PFSK-1 (cell line): ENCODE measurements around the gene ITLN1.

Source experiments
- FOXP2 ChIP-seq: optimal IDR thresholded peaks from 2 replicates; pipeline ENCODE3; 2011; ENCODE audit warnings: borderline replicate concordance, control low read depth, inconsistent platforms; ENCODE audit not compliant: insufficient read depth; ENCODE audit errors: extremely low read length, extremely low read depth
- POLR2AphosphoS5 ChIP-seq: IDR thresholded peaks from 2 replicates; pipeline ENCODE4 v1.6.1; 2012; ENCODE audit warnings: low read depth, mild to moderate bottlenecking, control low read depth, low read length, moderate library complexity
- SIN3A ChIP-seq: IDR thresholded peaks from 2 replicates; pipeline ENCODE4 v1.6.1; 2012; ENCODE audit warnings: mild to moderate bottlenecking, low read length, moderate library complexity, borderline replicate concordance; ENCODE audit not compliant: insufficient read depth
- TAF1 ChIP-seq: IDR thresholded peaks from 2 replicates; pipeline ENCODE4 v1.6.1; 2012; ENCODE audit warnings: low read length, control low read depth, borderline replicate concordance; ENCODE audit not compliant: insufficient read depth
- TF ChIP-seq, protein P1 (sequence below), 2 experiments: IDR thresholded peaks; 2 replicates each; pipeline versions ENCODE4 v1.6.1 to v1.8.0; 2011 to 2012; ENCODE audit warnings: low read depth in 2 of 2, low read length in 2 of 2, control low read depth in 1 of 2, inconsistent platforms in 1 of 2, mild to moderate bottlenecking in 1 of 2, moderate library complexity in 1 of 2; ENCODE audit not compliant: insufficient read depth in 1 of 2

DNA sequence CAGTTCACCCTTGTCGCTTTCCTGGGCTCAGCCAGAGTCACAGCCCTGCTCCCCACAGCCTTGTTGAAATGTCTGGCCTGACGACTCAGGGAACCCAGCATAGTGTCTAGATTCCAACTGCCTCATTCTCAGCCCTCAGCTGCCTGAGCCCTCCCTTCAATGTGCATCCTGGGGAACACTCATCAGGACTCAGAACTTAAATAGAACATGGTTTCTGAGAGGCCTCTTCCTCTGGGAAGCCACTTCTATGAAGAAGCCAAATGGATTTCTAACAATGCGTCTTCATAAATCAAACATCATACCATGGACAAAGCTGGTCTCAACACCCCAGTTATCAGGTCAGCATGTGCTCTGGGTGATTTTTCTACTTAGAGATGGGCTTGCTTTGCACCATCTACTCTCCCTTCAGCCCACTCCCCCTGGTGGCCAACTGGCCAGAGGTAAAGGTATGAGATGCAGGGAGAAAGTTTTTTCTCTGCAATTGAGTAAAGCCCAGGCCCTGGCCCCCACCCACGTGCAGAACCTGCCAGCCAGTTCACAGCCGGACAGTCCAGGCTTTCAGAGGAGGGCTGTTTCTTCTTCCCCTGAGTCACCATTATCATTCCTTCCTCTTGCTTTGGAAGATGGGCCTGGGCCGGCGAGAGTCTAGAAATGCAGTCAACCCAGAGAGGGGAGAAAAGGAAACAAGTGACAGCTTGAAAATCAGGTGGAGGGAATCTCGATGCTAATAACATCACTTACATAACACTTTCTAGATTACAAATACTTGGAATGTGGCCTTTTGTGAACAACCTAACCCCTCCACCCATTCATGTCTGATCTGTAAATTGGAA, 54.4 kb downstream of the ITLN1 start:
- TF ChIP-seq, protein P1, sequence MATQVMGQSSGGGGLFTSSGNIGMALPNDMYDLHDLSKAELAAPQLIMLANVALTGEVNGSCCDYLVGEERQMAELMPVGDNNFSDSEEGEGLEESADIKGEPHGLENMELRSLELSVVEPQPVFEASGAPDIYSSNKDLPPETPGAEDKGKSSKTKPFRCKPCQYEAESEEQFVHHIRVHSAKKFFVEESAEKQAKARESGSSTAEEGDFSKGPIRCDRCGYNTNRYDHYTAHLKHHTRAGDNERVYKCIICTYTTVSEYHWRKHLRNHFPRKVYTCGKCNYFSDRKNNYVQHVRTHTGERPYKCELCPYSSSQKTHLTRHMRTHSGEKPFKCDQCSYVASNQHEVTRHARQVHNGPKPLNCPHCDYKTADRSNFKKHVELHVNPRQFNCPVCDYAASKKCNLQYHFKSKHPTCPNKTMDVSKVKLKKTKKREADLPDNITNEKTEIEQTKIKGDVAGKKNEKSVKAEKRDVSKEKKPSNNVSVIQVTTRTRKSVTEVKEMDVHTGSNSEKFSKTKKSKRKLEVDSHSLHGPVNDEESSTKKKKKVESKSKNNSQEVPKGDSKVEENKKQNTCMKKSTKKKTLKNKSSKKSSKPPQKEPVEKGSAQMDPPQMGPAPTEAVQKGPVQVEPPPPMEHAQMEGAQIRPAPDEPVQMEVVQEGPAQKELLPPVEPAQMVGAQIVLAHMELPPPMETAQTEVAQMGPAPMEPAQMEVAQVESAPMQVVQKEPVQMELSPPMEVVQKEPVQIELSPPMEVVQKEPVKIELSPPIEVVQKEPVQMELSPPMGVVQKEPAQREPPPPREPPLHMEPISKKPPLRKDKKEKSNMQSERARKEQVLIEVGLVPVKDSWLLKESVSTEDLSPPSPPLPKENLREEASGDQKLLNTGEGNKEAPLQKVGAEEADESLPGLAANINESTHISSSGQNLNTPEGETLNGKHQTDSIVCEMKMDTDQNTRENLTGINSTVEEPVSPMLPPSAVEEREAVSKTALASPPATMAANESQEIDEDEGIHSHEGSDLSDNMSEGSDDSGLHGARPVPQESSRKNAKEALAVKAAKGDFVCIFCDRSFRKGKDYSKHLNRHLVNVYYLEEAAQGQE (IDR thresholded peaks at IDR 0.05; ENCODE audit: insufficient read depth in 1 of 2, low read depth in 2 of 2, low read length in 2 of 2) = no peak
- TF ChIP-seq FOXP2 = no peak
- no peak for TF ChIP-seq SIN3A
- no peak for TF ChIP-seq TAF1
- TF ChIP-seq POLR2AphosphoS5 = no peak
